Muscle of back (tissue), 11 donors: Measurements from ENCODE around the gene MPPED1. TPM values are rescaled to one million over a fixed set of nuclear protein-coding genes. Genes with fewer than 3 reads are reported as not detected.

ENCODE experiments used
- DNase-seq, 3 donors: peaks; one replicate each; pipeline versions ENCODE4 v3.0.0 to v3.0.0-alpha.2; 2013
- polyA plus RNA-seq, 10 donors: library from polyadenylated mRNA; unstranded; fragments of 120-200 nt; gene quantifications; one replicate each; pipeline ENCODE4 v1.2.1, GENCODE V29; 2013; ENCODE audit not compliant: insufficient read length in 10 of 10

Gene MPPED1
- polyA plus RNA-seq, 10 donors: 0.27 to 4.8 (median 0.45) TPM

DNA sequence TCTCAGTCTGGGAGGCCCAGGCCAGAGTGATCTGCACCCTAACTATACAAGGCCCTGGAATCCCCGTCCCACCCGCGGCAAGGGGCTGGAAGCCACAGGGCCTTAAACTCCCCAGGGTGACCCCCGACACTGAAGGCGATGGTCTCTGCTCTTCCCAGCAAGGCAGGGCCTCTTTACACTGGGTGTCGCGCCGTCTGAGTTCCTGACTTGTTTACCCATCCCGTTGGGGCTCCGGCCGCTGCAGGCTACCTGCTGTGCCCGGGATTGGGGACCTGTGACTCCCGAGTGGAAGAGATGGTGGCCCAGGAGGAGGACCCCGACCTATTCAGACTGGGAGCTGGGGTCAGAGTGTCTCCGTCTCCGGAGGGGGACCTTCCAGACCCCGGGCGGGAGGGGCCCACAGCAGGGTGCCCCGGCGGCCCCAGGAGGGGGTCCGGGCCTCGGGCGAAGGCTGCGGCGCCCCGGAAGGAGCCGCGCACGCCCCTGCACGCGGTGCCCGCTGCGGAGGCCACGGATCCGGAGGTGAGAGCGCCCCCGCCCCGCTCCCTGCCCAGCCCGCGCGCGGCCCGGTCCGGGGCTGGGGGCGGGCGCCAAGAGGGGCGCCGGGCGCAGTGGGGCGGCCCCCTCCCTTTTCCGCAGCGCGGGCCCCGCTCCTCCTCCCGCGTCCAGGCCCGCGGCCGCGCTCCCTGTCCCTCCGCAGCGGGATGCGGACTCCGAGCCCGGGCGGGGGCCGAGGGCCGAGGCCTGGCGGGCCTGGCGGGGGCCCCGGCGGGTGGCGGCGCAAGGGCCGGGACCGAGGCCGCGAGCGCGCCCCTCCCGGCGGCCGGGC is 560 bp upstream of the MPPED1 start:
- DNase-seq: no peak

- no peak for DNase-seq
These were observed 1.3 kb downstream of the MPPED1 start for GRCh38 chr22:43412808-43413795.

DNA sequence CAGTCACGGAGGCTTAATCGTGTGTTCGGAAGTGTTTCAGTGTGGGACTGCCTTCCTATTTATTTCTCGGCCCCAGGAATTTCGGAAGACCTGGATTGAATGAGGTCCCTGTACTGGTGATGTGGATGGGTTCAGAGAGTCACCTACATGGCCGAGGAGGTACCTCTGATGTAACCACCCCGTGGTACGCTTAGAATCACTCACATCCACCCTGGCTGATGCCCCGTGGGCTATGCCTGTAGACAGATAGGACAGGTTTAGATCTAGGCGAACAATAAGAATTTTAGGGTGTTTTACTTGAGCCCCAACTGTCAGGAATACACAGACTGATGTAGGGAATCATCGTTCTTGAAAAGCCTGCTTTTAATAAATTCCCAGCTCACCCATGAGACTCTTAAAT is 2.0 kb downstream of the MPPED1 start:
- DNase-seq: no peak

- no peak for DNase-seq
These were observed 3.9 kb downstream of the MPPED1 start for GRCh38 chr22:43415681-43416080.

DNA sequence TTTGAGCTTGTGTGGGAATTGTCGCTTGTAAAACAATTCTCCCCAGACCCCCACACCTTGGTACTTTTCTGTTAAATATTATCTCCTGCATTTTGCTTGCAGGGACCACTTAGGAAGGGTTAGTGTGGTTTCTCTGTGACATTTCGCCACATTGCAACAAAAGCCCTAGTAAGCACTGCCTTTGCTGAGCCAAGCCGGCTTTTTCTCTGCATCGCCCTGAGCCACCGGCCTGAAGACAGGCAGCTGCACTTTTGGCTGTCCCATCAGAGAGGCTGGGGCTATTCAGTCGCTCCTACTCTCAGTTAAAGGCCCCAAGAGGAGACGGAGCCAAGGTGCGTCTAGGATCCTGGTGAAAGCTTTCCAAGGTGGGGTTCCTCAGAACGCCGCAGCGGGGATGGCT is 5.7 kb downstream of the MPPED1 start:
- no peak for DNase-seq

- no peak for DNase-seq
These were observed 6.4 kb downstream of the MPPED1 start for GRCh38 chr22:43418079-43418825.

DNA sequence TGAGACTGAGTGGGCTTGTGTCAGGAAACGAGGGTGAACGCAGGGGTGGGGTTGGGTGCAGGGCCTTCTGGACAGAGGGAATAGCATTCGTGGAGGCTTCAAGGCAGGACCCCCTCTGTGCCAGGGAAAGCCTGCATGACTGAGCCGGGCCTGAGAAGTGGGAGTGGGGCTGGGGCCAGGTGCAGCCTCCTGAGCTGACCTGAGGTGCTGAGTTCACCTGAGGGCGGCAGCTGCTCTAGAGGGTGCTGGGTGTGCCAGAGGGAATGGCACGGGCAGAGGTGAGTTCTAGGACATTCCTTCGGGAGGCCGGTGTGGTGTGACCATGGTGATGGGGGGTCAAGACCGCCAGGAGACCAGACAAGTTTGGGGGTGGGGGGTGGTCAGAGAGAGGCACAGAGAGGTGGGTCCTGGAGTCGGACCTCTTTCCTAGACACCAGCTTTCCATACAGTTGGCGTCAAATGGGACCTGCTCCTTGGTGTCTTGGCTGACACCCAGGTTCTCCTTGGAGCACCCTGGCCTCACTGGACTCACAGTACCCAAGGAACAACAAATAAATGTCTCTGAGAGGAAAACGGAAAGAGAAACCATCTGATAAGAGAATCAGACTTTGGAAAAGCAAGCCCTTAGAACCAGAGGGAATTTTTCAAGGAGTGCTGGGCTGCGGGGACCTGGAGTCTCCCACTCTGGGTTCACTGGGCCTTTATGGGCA is 7.7 kb downstream of the MPPED1 start:
- DNase-seq: no peak

DNA sequence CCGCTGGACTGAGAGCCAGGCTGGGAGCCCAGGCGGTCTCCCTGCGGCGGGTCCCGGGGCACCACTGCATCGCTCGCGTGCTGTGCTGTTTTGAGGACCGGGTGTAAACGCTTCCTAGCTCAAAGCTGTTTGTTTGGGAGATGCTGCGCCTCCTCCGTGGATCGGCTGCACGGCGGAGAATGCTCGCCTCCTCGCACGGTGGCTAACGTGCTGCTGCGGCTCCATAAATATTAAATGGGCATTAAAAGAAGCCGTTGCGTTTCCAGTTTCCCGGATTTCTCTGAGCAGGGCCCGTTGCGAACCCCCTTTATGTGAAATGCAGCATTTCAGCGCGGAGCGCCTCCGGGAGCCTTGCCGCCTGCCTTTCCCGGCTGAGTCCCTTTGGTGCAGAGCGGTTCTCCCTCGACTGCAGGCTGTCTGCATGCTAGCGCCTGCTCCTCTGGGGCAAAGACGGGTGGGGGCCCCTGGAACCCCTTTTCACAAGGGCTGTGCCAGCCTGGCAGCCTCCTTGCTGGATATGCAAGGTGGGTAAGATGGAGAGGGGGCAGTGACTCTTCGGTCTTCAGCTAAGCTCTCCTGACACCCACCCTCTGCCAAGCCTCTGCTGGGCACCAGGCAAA is 9.3 kb downstream of the MPPED1 start:
- DNase-seq: no peak

GRCh38 chr22:43421914-43422615 is 10.3 kb downstream of the MPPED1 start:
- no peak for DNase-seq

- no peak for DNase-seq
These were observed 11.2 kb downstream of the MPPED1 start for GRCh38 chr22:43423046-43423445.

- no peak for DNase-seq
These were observed 12.4 kb downstream of the MPPED1 start for GRCh38 chr22:43424201-43424600.

DNA sequence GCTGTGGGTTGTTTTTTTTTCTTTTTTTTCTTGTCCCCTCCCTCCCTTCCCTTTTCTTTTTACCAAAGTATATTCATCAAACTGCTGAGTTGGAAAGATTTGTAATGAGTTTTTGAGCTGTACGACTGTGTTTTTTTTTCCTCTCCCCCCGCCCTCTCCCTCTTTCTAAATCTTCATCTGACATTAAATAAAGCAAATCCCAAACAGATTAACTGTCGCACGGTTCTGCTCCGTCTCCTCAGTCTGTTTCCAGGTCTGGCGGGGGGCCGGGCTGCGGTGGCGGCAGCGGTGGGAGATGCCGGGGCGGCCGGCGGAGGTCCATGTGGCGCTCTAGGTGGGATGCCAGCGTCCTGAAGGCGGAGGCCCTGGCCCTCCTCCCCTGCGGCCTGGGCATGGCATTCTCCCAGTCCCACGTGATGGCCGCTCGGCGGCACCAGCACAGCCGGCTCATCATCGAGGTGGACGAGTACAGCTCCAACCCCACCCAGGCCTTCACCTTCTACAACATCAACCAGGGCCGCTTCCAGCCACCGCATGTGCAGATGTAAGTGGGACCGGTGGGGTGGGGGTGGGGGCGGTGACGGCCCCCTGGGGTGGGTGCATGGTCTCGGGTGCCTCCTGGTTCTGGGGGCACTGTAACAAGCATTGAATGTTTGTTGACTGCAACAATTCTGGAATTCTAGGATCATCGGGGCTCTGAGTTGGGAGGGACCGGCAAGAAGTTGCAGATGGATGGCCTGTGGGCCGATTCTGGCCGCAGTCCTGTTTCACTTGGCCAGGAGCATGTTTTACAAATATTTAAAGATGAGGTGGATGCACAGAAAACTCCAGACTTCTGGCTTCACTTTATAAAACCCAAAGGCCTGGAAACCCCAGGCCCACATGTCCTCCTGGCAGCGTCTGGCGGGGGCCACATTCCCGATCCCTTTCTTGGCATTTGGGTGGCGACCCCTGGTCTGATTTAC is 13.1 kb downstream of the MPPED1 start:
- DNase-seq: peak; percentile 9 to 76 (median 63)

- no peak for DNase-seq
These were observed 14.4 kb downstream of the MPPED1 start for GRCh38 chr22:43425976-43426785.

DNA sequence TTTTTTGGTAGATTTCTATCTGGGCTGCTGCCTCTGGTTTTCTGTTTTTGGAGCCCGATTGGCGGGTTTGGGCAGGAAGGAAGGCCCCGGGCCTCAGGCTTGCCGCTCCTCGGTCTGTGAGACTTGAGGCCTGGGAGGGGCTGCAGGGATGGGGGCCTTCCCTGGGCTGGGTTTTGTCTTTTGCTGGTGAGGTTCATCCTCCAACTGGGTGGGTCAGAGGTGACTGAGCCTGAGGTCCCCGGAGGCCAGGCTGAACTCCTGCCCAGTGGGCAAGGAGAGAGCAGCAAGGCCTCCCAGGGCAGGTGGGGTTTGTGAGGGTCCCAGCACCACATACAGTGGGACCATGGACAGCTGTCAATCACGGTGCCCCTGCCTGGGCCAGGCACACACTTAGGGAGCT is 15.0 kb downstream of the MPPED1 start:
- no peak for DNase-seq

- no peak for DNase-seq
These were observed 15.6 kb downstream of the MPPED1 start for GRCh38 chr22:43427296-43428004.

- no peak for DNase-seq
These were observed 16.2 kb downstream of the MPPED1 start for GRCh38 chr22:43428005-43428485.

DNA sequence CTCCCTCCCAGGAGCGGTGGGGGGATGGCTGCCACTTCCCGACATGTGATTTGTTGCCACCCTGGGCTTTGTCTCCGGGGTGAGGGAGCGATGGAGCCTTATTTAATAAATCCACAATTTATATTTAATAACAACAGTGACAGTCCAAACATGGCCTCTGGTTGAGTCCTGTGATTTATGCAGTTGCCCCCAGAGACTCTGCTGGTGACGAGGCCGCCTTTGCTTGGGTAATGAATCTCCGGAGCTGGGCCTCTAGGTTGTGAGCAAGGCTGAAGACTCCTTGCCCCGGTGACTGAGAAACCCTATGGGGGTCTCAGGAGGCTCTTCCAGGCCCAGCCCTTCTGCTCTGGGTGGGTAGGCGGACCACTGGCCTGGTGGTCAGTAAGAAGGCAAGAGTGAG is 16.7 kb downstream of the MPPED1 start:
- DNase-seq: no peak
